A549 (cell line): ENCODE results near the gene PRR22. TPM values are rescaled to one million over a fixed set of nuclear protein-coding genes. Genes with fewer than 3 reads are reported as not detected.

ENCODE experiments used
- ATAC-seq, 2 experiments: fragments of 200-7000 bp in 1 of 2; fragments of >200 bp in 1 of 2; cut with Nextera tagmentation in 1 of 2; cut with Tn5 transposase in 1 of 2; 3 replicates each; pipeline versions ENCODE4 v1.8.0 to v1.9.1; 2018 to 2020; ENCODE audit warnings: mild to moderate bottlenecking in 1 of 2, moderate library complexity in 1 of 2
- CTCF ChIA-PET: fragments of 300-600 bp; sonication (Branson Sonifier 250); formaldehyde crosslinking; extraction: SDS; loops from one replicate; lab custom pipeline; 2021; ENCODE audit warnings: antibody characterized with exemption, inconsistent platforms; lab: Yijun Ruan, JAX
- POLR2A ChIA-PET: fragments of 350-600 bp; formaldehyde crosslinking; extraction: SDS; loops from one replicate; lab custom pipeline; 2021; ENCODE audit warnings: antibody characterized with exemption, inconsistent platforms; lab: Yijun Ruan, JAX
- DNase-seq, 2 experiments: peaks; one replicate each; pipeline versions ENCODE4 v3.0.0 to v3.0.0-alpha.2; 2011 to 2016; ENCODE audit warnings: low read depth in 1 of 2, low spot score in 1 of 2
- FAIRE-seq: peaks from 2 replicates; lab custom pipeline; 2011; peaks lifted over from hg19 to GRCh38; lab: Jason Lieb, UNC
- H3K27ac ChIP-seq, 2 experiments: fragments of >200 bp; sonication (Bioruptor Twin); formaldehyde crosslinking; 3 replicates each; pipeline ENCODE4 v1.5.1; 2016 to 2017
- H3K4me1 ChIP-seq: fragments of >200 bp; sonication (Bioruptor Twin); formaldehyde crosslinking; 3 replicates; pipeline ENCODE4 v1.6.1; 2016
- H3K4me2 ChIP-seq: fragments of >200 bp; sonication (Bioruptor Twin); formaldehyde crosslinking; 3 replicates; pipeline ENCODE4 v1.6.1; 2016
- H3K4me3 ChIP-seq: fragments of >200 bp; sonication (Bioruptor Twin); formaldehyde crosslinking; 3 replicates; pipeline ENCODE4 v1.5.1; 2016
- H3K9me3 ChIP-seq: fragments of >200 bp; sonication (Bioruptor Twin); formaldehyde crosslinking; 3 replicates; pipeline ENCODE4 v1.6.1; 2016
- BHLHE40 ChIP-seq: IDR thresholded peaks from 2 replicates; pipeline ENCODE4 v1.6.1; 2012; ENCODE audit warnings: low read depth, low read length, inconsistent platforms
- CBX2 ChIP-seq: fragments of 200-600 bp; sonication (generic); IDR thresholded peaks from 2 replicates; pipeline ENCODE4 v1.6.1; 2016; ENCODE audit warnings: low read depth, mild to moderate bottlenecking, borderline replicate concordance
- CBX8 ChIP-seq: fragments of 200-600 bp; sonication (generic); IDR thresholded peaks from 2 replicates; pipeline ENCODE4 v1.6.1; 2016
- CHD4 ChIP-seq: fragments of 200-600 bp; sonication (generic); IDR thresholded peaks from 2 replicates; pipeline ENCODE4 v1.6.1; 2016; ENCODE audit warnings: antibody characterized with exemption, mild to moderate bottlenecking, borderline replicate concordance
- EHMT2 ChIP-seq: fragments of 200-600 bp; sonication (generic); IDR thresholded peaks from 2 replicates; pipeline ENCODE4 v1.6.1; 2016; ENCODE audit warnings: antibody characterized with exemption, low read depth, mild to moderate bottlenecking, moderate library complexity
- FOXS1 ChIP-seq: fragments of 250-450 bp; sonication (Bioruptor Pico); IDR thresholded peaks from 2 replicates; pipeline ENCODE4 v1.5.0; 2020; ENCODE audit warnings: mild to moderate bottlenecking, moderate library complexity
- HDAC2 ChIP-seq: fragments of 200-600 bp; sonication (generic); IDR thresholded peaks from 2 replicates; pipeline ENCODE4 v1.6.1; 2016
- HOXB5 ChIP-seq: fragments of 250-450 bp; sonication (Bioruptor Pico); IDR thresholded peaks from 2 replicates; pipeline ENCODE4 v1.5.0; 2020; ENCODE audit warnings: mild to moderate bottlenecking, moderate library complexity
- JUN ChIP-seq, 2 experiments: fragments of >200 bp; sonication (Bioruptor Twin); formaldehyde crosslinking; IDR thresholded peaks; 2 replicates in 1 of 2; 3 replicates in 1 of 2; pipeline ENCODE4 v1.6.1; 2016 to 2017
- KDM1A ChIP-seq: fragments of 200-600 bp; sonication (generic); IDR thresholded peaks from 2 replicates; pipeline ENCODE4 v1.6.1; 2016; ENCODE audit warnings: low read depth, mild to moderate bottlenecking
- KDM5A ChIP-seq: fragments of 200-600 bp; sonication (generic); IDR thresholded peaks from 2 replicates; pipeline ENCODE4 v1.6.1; 2016; ENCODE audit warnings: antibody characterized with exemption, mild to moderate bottlenecking
- MAX ChIP-seq: IDR thresholded peaks from 2 replicates; pipeline ENCODE4 v1.6.1; 2012
- NPAS2 ChIP-seq: fragments of 250-450 bp; sonication (Bioruptor Pico); IDR thresholded peaks from 2 replicates; pipeline ENCODE4 v1.8.0; 2022; ENCODE audit warnings: mild to moderate bottlenecking, moderate library complexity, borderline replicate concordance
- PHF8 ChIP-seq: fragments of 200-600 bp; sonication (generic); IDR thresholded peaks from 2 replicates; pipeline ENCODE4 v1.6.1; 2016; ENCODE audit warnings: low read depth, mild to moderate bottlenecking, antibody characterized with exemption, moderate library complexity, borderline replicate concordance
- POLR2A ChIP-seq: IDR thresholded peaks from 2 replicates; pipeline ENCODE4 v1.6.1; 2012; ENCODE audit warnings: mild to moderate bottlenecking, low read length
- RARB ChIP-seq: fragments of 250-450 bp; sonication (Bioruptor Pico); IDR thresholded peaks from 2 replicates; pipeline ENCODE4 v1.8.0; 2021; ENCODE audit warnings: mild to moderate bottlenecking, moderate library complexity
- REST ChIP-seq: fragments of 200-600 bp; sonication (generic); IDR thresholded peaks from 2 replicates; pipeline ENCODE4 v1.6.1; 2016; ENCODE audit warnings: antibody characterized with exemption, mild to moderate bottlenecking, moderate library complexity
- TFCP2L1 ChIP-seq: fragments of 250-450 bp; sonication (Bioruptor Pico); IDR thresholded peaks from 2 replicates; pipeline ENCODE4 v1.5.0; 2021; ENCODE audit warnings: mild to moderate bottlenecking
- TP53 ChIP-seq: fragments of 250-450 bp; sonication (Bioruptor Pico); IDR thresholded peaks from 2 replicates; pipeline ENCODE4 v1.5.0; 2021; ENCODE audit warnings: mild to moderate bottlenecking, moderate library complexity
- ZNF302 ChIP-seq: fragments of 250-450 bp; sonication (Bioruptor Pico); IDR thresholded peaks from 2 replicates; pipeline ENCODE4 v1.9.0; 2021; ENCODE audit warnings: inconsistent platforms, mild to moderate bottlenecking, moderate library complexity
- WGBS: methylation state at CpG from one replicate; pipeline ENCODE4 v1.1.6; 2017; ENCODE audit errors: missing lambda C conversion rate; 5-methylcytosine and 5-hydroxymethylcytosine counted together
- polyA plus RNA-seq, 4 experiments: library from polyadenylated mRNA; depleted of rRNA in 3 of 4; stranded (reverse); fragments of >200 nt; fragmentation: RNase III in 1 of 4; extraction: RNeasy Plus Mini Kit Qiagen cat#74134 plus additional on column Dnase treatment in 1 of 4; gene quantifications; 2 replicates in 3 of 4; 3 replicates in 1 of 4; pipeline ENCODE4 v1.2.3, GENCODE V29; 2011 to 2017
- TF ChIP-seq, protein P1 (sequence below): fragments of >200 bp; sonication (Bioruptor Twin); formaldehyde crosslinking; IDR thresholded peaks from 3 replicates; pipeline ENCODE4 v1.6.1; 2016

The PRR22 gene
- polyA plus RNA-seq, 2 of the 4 experiments (the other 2 are of a cell fraction) = 0.65 to 2.2 TPM

- no peaks in the 10 kb centered on the region for H3K4me1 ChIP-seq
- TF ChIP-seq KDM5A (no peak), MAX (no peak), FOXS1 (CRISPR knock-in tag) (no peak), CHD4 (no peak), EHMT2 (no peak), TP53 (CRISPR knock-in tag) (no peak), CBX2 (no peak), RARB (no peak), POLR2A (no peak), PHF8 (no peak), TFCP2L1 (CRISPR knock-in tag) (no peak), HDAC2 (no peak), KDM1A (no peak), HOXB5 (CRISPR knock-in tag) (no peak), ZNF302 (CRISPR knock-in tag) (no peak), BHLHE40 (no peak)
- TF ChIP-seq, protein P1, sequence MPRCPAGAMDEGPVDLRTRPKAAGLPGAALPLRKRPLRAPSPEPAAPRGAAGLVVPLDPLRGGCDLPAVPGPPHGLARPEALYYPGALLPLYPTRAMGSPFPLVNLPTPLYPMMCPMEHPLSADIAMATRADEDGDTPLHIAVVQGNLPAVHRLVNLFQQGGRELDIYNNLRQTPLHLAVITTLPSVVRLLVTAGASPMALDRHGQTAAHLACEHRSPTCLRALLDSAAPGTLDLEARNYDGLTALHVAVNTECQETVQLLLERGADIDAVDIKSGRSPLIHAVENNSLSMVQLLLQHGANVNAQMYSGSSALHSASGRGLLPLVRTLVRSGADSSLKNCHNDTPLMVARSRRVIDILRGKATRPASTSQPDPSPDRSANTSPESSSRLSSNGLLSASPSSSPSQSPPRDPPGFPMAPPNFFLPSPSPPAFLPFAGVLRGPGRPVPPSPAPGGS = no peak
- TF ChIP-seq, all 56 proteins: peak for 0
- H3K4me2 ChIP-seq = no peak overlapping the region
- no peak for FAIRE-seq
- no peak for ATAC-seq
- 85% methylated on average over 4 of the region's 4 CpGs for WGBS
- H3K4me3 ChIP-seq = no peak overlapping the region
- DNase-seq = no peak
- no peak overlapping the region for H3K27ac ChIP-seq
- ChIA-PET POLR2A (no interaction called here), CTCF (interaction anchor here (1.8 to 3.2 kb wide), 4 partner anchors 10 to 81 kb away, joined by 4 to 15 read pairs (median 8); no protein-coding TSS in a partner anchor)
- no peaks in the 10 kb centered on the region for H3K9me3 ChIP-seq
Observed at GRCh38 chr19:5811117-5811516, 26.6 kb upstream of the PRR22 start.

DNA sequence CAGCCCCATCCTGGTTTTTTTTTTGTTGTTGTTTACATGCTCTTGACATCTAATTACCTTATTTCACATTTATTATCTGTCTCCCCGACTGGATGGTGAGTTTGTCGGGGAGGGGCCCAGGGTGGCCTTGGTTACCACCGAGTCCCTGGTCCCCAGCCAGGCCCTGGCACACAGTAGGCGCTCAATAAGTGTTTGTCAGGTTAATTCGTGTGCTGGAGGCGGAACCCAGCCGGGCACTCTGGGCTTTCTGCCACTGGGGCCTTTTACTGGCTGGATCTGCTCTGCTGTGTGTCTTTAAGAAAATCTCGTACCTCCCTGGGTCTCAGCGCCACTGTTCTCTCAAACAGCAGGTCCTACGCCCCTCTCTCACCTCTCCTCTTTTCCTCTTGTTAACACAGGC, 24.9 kb upstream of the PRR22 start:
- FAIRE-seq (no peak), ATAC-seq (no peak), DNase-seq (no peak)
- no peak overlapping the region for H3K4me3 ChIP-seq
- WGBS = 63% methylated on average over 10 of the region's 10 CpGs
- CTCF ChIA-PET = interaction anchor here (0.7 to 3.5 kb wide), 3 partner anchors 14 to 82 kb away, joined by 3 to 25 read pairs (median 16); no protein-coding TSS in a partner anchor
- peak overlapping the region; percentile 5 to 39; a peak in 1 of 6 replicates for H3K27ac ChIP-seq
- TF ChIP-seq HDAC2 = no peak
- TF ChIP-seq NPAS2 = no peak
- no peak for TF ChIP-seq ZNF302 (CRISPR knock-in tag)
- TF ChIP-seq JUN (IDR thresholded peaks at IDR 0.05) = no peak
- TF ChIP-seq CBX8 = no peak
- TF ChIP-seq REST = no peak
- POLR2A ChIA-PET = interaction anchor here (0.7 to 0.9 kb wide), 2 partner anchors 18 to 214 kb away, joined by 4 to 6 read pairs; no protein-coding TSS in a partner anchor
- H3K9me3 ChIP-seq = no peaks in the 10 kb centered on the region
- peaks cover 6% of the 10 kb centered on the region; the same call in 2 of the 3 replicates for H3K4me1 ChIP-seq
- no peak overlapping the region for H3K4me2 ChIP-seq
